ENCODE data around the gene NR5A2.
A peak's percentile ranks its signal among the peaks of the same experiment; 100 is the strongest.

Gene NR5A2

DNA sequence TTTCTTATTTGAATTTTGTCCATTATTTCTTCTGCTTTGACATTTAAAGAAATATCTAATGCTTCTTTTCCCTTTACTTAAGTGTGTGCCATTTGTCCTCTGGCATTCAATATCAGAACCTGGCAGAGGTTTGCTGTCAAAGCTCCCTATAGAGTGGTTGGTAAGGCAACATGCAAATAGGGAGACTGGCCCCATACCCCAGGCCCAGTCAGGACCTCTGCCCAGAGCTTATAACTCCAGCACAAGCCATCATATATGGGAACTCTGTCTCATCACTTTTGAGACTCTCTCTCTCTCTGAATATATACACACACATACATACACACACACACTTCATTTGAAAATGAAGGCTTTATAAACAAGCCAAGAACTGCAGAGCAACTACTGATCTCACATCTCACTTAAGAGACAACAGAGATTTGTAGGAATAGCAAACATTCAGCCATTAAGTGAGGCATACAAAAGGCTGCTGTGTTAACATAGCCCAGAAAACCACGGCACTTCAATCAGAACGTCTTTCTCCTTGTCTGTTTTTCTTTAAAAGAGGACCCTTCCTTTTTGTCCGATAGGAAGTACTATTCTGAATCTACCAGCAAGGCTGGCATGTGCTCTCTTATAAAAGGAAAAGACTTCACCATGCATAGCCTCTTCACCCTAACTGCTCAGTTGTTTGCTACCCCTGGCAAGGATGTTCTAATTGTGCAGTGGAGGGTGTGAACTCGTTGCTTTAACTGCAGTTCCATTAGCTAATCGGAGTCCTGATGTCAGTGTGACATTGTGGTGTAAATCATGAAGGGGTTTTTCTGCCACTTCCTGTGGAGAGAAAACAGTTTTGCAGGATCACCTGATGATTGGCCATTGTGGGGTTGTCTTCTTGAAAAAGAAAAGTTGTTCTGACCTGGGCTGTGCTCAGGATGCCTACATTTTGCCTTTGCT lies 101.7 kb downstream of the NR5A2 start:
- no peak for DNase-seq

DNA sequence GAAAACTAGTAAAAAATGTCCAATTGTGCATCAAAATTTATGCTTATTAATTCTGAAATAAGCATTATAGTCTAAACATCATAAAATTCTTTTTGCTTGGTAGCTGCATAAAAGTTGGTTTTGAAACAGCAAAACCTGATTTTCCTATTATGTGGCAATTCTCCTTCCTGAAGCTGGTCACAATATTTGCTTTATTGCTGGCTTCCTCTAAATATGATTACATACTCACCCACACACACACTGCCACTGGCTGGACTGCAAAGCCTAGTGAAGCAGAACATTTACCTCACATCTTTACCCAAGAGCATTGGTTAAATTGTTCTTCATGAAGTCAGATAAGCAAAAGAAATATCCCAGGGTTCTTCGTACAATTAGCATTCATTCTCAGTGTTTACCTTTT lies 103.0 kb downstream of the NR5A2 start:
- no peak for DNase-seq

DNA sequence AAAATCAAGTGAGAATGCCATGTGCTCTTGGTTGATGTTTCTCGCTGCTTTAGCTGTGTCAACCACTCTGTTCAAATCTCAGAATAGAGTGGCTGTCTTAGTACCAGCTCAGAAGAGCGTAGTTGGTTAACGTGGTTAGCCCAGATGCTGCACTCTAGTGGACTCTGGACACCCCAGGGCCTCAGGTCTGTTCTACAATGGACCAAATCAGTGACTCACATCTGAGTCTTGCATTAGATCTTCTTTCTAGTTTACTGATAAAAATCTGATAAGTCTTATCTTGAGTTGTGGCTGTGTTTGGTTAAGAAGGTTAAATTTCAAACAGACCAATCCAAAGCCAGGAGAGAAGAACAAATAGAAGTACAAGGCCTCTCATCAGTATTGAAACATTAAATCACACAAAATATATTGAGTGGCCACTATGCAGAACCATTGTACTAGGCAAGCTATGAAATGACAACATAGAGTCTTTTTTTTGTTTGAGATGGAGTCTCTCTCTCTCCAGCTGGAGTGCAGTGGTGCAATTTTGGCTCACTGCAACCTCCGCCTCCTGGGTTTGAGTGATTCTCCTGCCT lies 104.1 kb downstream of the NR5A2 start:
- DNase-seq, result no peak

DNA sequence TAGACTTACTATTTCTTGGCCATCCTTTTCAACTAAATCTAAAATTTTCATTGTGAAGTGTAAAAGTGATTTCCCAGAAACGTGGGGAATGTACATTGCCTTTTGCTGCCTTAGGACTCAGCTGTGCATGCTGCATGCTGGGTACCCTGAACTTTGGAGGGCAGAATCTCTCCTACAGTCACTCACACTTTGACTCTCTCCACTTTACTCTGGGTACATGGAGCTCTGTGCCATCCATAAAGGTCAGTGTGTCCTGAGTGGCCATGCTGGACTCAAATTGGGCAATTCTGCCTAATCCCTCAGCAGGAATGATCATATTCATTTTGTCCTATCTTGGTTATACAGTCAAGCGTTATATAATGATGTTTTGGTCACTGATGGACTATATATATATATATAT lies 105.6 kb downstream of the NR5A2 start:
- no peak for DNase-seq

DNA sequence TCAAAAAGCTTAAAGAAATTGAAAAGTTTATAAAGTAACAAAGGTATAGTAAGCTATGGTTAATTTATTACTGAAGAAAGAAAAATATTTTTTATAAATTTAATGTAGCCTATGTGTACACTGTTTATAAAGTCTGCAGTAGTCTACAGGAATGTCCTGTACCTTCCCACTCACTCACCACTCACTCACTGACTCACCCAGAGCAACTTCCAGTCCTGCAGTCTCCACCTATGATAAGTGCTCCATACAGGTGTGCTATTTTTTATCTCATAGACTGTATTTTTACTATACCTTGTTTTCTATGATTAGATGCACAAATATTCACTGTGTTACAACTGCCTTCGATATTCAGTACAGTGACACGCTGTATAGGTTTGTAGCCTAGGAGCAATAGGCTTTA lies 106.6 kb downstream of the NR5A2 start:
- no peak for DNase-seq

DNA sequence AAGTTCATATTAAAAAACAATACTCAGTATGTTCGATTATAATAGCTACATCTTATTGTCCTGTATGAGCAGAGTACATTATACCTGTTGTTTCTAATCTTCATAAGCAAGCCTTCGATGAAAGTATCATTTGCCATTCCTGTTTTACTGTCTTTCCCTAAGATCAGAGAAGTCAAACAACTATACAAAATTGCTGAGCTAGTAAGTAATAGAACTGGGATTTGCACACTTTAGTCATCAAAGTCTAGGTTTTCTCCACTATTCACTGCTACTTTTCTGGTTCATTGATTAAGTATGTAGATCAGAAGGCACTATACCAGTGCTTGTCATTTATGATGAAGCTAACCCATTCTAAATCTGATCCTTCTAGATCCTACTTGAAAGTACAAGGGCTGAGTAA lies 108.9 kb downstream of the NR5A2 start:
- DNase-seq, result no peak

DNA sequence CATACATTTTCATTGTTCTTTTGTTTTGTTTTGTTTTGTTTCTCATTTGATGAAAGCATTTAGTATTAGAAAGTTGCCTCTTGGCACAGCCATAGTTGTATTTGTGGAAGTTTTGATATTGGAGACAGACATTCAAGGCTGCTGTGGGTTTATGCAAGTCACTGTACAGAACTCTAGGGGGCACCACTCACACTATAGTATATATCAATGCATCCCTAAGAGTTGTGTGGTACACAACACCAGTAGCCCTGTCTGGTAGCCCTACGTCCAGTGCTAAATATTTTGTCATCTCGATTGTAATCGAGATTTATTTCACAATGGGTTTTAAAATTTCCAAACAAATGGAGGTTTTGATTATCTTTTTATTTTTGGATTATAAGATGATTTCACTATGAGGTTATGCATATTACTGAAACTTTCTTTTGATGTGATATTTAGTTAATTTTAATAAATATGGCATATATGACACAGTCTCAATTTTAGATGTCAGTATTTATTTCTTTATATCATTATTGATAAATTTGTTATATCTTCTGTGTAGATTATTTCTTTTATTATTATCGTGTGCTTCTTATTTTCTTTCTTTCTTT lies 112.2 kb downstream of the NR5A2 start:
- peak; percentile 28 for DNase-seq

DNA sequence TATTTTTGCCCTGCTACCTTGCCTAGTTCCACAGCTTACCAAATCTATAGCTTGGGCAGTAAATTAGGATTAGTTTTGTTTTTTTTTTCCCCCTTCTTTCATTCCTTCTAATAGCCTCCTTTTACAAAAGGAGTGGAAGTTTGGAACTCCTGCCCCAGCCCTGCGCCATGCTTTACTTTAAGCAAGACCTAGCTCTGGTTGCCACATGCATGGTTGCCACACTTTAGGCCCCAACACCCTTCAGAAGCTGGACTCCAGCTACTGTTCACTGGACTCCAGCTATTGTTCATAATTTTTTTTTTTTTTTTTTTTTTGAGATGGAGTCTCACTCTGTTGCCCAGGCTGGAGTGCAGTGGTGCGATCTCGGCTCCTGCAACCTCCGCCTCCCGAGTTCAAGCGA lies 115.8 kb downstream of the NR5A2 start:
- DNase-seq, result no peak

DNA sequence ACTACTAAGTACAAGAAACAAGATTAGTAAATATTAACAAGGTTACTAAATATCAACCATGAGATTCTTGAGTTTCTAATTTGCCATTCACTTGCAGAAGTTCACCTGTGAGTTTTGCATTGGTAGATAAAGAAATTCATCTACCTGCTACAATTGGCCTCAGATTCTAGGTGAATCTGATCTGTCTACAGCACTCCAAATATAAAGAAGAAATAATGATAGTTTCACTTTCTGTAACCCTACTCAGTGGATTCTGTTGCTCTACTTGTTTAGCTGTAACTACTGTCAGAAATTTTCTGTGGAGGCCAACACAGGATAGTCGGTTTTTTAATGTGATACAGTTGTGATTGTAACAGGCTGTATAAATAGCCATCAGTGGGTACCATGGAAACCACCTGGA lies 118.6 kb downstream of the NR5A2 start:
- no peak for DNase-seq

DNA sequence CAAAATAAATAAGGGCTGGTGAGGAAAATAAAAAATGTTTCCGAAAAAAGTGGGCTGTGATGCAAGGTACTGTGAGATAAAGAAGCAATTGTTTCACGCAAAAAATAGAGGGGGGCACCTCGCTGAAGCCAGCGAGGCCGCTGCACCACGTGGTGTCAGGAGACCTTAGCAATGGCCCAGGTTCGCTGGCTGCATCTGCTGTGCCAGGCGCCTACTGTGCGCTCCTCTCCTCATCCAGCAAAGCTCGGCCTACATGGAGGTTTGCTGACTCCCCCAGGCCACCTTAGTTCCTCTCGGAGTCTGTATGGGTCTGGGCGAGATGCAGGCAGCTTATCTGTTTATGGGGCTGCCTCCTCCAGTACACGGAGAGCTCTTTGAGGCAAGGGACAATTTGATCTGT lies 119.6 kb downstream of the NR5A2 start:
- no peak for DNase-seq

DNA sequence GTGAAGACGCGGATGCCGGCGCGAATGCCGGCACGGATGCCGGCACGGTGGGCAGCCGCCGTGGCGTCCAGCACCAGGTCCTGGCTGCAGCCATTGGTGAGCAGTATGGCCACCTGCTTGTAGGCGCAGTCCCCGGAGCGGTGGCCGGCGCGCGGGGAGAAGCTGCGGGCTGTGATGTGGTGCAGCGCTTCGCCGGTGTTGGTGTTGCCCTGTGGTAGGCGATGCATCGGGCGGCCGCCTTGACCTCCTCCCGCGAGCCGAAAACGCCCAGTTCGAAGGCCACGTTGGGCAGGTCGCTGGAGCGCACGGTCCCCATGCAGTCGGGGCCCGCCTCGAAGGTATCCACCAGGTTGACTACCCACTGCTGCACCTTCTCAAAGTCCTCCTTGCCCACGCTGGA lies 120.2 kb downstream of the NR5A2 start:
- no peak for DNase-seq

DNA sequence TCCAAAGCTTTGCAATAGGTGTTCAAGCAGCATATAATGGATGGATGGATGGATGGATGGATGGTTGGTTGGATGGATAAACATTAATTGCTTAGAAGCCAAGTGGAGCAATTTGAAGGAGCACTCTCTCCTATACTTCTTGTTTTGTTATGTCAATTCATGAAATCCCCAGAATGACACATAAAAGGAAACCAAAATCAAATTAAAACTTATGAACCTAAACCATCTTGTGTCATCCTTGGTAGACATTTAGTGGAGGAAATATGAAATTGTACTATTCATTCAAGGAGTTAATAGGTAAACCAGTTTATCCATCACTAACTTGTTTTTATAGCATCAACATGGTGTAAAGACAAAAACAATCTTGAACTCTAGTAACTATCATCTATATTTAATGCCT lies 122.5 kb downstream of the NR5A2 start:
- DNase-seq, result no peak

DNA sequence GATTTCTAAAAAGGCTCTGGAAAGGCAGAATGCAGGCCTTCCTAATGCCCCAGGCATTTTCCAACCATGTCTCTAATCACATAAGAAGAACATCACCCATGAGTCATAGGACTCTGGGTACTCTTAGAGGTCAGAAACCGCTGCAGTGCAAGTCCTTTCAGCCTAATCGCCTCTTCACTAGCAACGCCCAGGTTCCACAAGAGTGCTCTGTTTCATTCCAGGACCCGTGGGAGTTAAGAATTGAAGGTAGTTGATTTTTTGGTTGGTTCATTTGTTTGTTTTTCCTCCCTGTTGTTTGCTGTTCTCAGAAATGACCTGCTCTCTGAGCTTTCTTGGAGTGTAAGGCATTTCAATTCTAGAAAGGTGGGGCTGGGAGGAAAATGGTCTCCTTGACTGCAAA lies 123.2 kb downstream of the NR5A2 start:
- DNase-seq, result no peak

DNA sequence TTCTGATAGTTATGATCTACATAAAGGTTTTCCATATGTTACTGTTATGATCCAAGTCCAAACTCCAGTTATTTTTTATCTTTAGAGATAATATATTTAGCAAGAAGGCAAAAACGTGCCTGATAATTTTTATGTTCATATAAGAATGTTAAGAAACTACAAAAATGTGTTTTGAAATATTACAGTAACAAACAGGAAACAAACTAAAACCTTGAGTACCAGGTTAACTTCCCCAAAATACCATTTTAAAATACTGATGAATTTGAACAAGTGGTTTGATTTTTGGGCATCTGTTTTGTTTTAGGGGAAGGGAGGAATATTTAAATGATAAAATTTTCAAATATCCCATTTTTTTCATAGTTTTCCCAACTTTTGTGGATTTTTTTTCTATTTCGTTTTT lies 124.8 kb downstream of the NR5A2 start:
- DNase-seq, result no peak

DNA sequence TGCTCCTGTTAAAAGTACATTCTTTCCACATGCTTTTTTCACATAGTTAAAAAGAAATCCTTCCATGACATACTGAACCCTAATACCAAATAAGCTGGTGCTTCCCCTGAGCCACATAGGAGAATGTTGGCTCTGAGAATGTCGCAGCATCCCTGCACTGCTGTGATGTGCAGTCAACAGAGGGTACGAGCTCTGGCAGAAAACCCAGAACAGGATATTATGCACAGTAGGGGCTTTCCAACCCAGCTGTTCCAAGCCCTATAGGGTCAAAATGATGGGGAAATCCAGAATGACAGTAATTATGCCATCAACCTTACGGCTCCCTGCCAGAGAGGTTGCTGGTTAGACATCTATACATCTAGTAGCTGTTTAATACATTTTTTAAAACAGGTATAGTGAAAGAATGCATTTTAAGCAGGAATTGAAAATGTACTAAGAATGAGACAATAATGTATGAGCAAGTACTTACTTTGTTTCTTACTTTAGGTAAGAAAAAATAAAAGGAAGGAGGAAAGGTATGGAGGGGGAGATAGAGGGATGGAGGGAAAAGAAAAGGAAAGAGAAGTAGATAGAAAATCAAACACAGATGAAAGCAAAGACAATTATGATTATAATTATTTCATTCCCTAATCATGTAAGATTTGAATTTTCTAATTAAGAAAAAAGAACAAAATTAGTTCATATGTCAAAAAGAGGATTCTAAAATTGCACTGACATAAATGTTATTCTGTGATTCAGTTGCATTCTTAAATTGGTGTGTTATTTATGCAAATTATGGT lies 126.0 kb downstream of the NR5A2 start:
- no peak for DNase-seq

DNA sequence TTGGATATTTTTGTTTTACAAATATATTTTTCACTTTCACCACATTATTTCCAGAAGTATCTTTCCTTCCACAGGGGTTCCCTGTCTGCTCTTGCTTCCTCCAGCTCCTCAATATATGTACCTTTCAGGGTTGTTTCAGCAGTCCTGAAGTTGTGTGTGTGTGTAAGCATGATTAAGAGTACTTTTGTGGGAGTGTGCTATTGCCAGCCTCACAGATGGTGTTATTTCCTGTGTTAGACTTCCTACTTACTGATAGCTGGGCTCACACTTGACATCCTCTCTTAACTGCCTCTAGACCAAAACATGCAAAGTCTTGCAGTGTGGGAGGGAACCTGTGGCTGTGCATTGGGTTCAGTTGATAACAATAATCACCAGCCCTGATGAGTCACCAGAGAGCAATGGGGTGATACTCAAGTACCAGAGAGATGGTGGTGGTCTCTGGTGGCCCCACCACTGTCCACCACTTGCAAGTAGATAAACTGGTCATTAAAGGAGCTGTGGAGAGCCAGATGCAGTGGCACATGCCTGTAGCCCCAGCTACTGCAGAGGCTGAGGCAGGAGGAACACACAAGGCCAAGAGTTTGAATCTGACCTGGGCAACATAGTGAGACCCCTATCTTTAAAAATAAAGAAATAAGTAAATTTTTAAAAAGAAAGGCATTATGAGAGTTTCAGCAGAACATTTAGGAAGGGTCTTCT lies 126.7 kb downstream of the NR5A2 start:
- DNase-seq, result no peak

DNA sequence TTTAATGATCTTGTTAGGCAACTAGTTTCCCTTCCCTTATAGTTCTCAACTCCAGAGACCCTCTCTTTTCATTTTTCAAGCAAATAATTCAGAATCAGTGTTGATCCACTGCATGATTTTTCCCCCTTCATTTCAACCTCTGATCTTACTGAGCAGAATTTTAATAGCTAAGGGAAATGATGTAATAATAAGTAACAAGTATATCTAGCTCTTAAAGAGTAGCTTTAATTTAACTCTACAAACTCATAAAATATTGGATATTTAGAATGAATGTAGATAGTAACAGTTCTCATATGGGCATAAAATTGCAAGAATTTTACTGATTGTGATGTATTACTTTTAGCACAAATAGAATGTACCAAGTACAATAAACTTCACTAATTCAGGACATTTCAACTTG lies 130.2 kb downstream of the NR5A2 start:
- no peak for DNase-seq

DNA sequence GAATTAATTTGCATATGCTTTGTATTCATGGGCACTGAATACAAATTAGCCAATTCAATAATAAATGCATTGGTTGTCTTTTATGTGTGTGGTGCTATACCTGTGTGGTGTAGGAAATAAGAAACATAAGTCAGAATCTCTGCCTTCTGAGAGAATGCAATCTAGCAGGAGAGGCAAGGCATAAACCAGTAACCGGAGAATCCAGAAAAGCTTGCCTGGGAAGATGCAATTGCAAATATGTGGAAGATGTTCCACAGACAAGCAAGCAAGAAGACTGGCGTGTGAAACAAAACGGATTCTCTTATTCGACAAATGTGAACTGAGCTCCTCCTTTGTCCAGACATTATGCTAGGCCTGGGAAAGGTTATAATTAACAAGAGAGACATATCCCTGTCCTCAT lies 134.3 kb downstream of the NR5A2 start:
- DNase-seq, result no peak

DNA sequence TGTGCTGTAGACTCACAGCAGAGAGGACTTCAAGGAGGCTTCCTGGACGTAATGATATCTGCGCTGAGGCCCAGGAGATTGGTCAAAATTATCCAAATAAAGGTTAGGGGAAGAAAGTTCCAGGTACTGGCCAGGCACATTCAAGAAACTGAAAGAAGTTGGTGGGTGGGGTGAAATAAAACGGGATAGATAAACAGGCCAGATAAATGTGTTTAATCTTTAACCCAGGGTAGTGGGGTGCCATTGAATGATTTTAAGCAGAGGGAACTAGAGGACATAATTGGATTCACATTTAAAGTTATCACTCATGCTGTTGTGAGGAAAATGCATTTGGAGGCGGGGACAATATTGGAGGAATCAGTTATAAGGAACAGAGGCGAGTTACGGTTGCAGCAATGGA lies 134.7 kb downstream of the NR5A2 start:
- no peak for DNase-seq

DNA sequence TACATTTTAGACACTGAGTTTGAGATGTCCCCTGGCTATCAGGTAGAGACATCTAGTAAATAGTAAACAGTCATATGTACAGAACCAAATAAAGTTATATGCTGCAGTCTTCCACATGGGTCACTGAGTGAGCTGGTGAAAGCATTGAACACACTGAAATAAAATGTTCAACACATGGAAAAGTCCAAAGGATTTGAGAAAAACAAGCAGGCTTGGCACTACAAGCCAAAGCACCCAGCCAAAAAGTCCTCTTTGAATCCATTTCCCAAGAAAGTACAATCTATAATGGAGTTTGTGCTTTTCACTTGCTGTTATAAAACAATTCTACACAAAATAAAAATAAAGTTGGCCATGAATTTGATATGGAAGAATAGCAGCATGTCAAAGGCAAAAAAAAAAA lies 135.4 kb downstream of the NR5A2 start:
- no peak for DNase-seq

DNA sequence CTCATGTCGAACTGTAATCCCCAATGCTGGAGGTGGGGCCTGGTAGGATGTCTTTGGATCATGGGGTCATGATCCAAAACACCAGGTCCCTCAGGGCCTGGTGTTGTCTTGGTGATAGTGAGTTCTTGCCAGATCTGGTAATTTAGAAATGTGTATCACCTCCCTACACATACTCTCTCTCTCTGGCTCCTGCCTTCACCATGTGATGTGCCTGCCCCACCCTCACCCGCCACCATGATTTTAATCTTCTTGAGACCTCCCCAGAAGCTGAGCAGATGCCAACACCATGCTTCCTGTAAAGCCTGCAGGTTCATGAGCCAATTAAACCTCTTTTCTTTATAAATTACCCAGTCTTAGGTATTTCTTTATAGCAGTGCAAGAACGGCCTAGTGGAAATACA lies 136.4 kb downstream of the NR5A2 start:
- DNase-seq, result no peak

DNA sequence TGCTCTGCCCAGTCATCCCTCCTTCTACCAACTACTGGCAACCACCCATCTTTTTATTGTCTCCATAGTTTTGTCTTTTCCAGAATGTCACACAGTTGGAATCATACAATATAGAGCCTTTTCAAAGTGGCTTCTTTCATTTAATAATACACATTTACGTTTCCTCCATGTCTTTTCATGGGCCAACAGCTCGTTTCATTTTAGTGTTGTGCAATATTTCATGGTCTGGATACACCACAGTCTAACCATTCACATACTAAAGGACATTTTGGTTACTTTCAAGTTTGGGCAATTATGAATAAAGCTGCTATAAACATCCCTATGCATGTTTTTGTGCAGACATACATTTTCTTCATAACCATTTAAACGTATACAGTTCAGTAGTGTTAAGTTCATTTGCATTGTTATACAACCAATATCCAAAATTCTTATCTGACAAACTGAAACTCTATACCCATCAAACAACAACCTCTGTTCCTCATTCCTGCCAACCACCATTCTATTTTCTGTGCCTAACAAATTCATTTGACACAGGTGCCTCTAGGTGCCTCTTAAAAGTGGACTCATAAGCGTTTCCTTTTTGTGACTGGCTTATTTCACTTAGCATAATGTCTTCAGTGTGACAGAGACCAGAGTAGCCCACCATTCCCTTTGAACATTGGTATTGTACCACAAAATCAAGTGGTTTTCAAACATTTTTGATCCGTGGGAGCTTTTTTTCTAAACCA lies 138.1 kb downstream of the NR5A2 start:
- DNase-seq, result no peak

Data from SIG-M5 (cell line).